GM20431 (cell line): ENCODE measurements around the gene SELENON.

Source experiments
- in situ Hi-C: fragments of 300-500 bp; cut with MseI, MboI; formaldehyde crosslinking; loops from one replicate; pipeline ENCODE4 v1.15.0; 2020; ENCODE audit warnings: low sequenced_read_pairs; ENCODE audit not compliant: unreplicated experiment

Gene SELENON

GRCh38 chr1:25856856-25857255, 56.9 kb downstream of the SELENON start:
- in situ Hi-C loops: no loop called here

GRCh38 chr1:25858494-25858893, 58.5 kb downstream of the SELENON start:
- in situ Hi-C loops: no loop called here

GRCh38 chr1:25858906-25859789, 59.2 kb downstream of the SELENON start, which contains the start of gene AUNIP:
AUNIP (minus strand) TSS chr1:25859457; CDS start chr1:25859357, 100 bp downstream.
- in situ Hi-C loops: no loop called here

GRCh38 chr1:25861316-25862286, 61.6 kb downstream of the SELENON start:
- in situ Hi-C loops: no loop called here

- in situ Hi-C loops: no loop called here
Observed at GRCh38 chr1:25862785-25863485, 62.9 kb downstream of the SELENON start.

GRCh38 chr1:25863486-25864262, 63.7 kb downstream of the SELENON start:
- in situ Hi-C loops: no loop called here

- in situ Hi-C loops: no loop called here
Observed at GRCh38 chr1:25864434-25864833, 64.4 kb downstream of the SELENON start.

- in situ Hi-C loops: no loop called here
Observed at GRCh38 chr1:25866288-25866687, 66.3 kb downstream of the SELENON start.

- in situ Hi-C loops: no loop called here
Observed at GRCh38 chr1:25867210-25867991, 67.4 kb downstream of the SELENON start.
